OCI-LY7 (cell line): ENCODE results near the gene OR52W1.

Experiments used
- CTCF ChIP-seq: fragments of 200-600 bp; sonication (generic); conservative IDR thresholded peaks from 2 replicates; pipeline ENCODE4 v1.5.1; 2014; ENCODE audit warnings: mild to moderate bottlenecking, antibody characterized with exemption, low read length, moderate library complexity, mixed read lengths
- EZH2phosphoT487 ChIP-seq: fragments of 200-600 bp; sonication (generic); IDR thresholded peaks from 2 replicates; pipeline ENCODE4 v1.6.1; 2018; ENCODE audit warnings: low read depth, borderline replicate concordance, mild to moderate bottlenecking, mixed run types, antibody characterized with exemption, low read length, moderate library complexity, mixed read lengths

- TF ChIP-seq CTCF (no peak), EZH2phosphoT487 (no peak)
Measured at GRCh38 chr11:6152126-6152525, 46.9 kb upstream of the OR52W1 start.
